Measurements from ENCODE around the gene ATP12A. TPM values are rescaled to one million over a fixed set of nuclear protein-coding genes. Genes with fewer than 3 reads are reported as not detected.
"Not testable (repeated sequence)": the region's sequence is repeated elsewhere in the genome, so short reads cannot be mapped to it uniquely, and the experiment has no call there.

ATP12A gene
- total RNA-seq, 1 experiment from 2014 or later = 0.10 TPM

DNA sequence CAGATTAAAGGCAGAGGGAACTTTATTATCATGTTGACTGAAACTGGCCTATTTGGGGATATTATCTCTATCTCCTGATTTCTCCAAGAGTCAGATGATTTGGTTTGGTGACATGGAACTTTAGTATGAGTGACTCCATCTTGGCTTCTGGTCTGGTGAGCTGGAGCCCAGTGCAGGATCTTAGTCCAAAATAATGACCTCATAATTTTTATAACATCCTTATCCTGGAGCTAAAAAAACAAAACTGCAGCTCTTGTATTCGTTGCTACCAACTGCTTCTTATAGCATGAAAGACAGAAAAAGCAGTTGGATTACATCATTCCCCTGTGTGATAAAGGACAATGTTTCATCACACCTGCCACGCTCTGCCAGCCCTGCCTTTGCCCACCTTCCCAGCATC is 44.5 kb downstream of the ATP12A start:
- no peak for DNase-seq (ENCODE audit: extremely low read depth, low read depth)

- DNase-seq (ENCODE audit: extremely low read depth, low read depth) = no peak
These were observed 45.2 kb downstream of the ATP12A start for GRCh38 chr13:24725379-24725778.

- DNase-seq (ENCODE audit: extremely low read depth, low read depth) = peak; percentile 77
These were observed 47.8 kb downstream of the ATP12A start for GRCh38 chr13:24727731-24728601.

DNA sequence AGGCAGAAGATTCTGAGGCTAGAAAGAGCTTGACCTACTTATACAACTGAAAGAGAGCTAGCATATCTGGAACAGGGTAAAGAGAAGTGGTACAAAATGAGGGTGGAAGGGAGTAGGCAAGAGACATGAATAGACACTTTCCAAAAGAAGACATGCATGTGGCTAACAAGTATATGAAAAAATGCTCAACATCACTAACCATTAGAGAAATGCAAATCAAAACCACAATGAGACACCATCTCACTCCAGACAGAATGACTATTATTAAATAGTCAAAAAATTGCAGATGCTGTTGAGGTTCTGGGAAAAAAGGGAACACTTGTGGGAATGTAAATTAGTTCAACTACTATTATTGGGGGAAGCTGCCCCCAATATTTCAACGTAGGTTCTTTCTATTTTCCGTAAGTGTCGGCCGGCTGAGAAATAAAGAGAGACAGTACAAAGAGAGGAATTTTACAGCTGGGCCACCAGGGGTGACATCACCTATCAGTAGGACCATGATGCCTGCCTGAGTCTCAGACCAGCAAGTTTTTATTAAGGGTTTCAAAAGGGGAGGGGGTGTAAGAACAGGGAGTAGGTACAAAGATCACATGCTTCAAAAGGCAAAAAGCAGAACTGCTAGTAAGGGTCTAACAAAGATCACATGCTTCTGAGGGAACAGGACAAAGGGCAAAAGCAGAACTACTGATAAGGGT is 50.8 kb downstream of the ATP12A start:
- DNase-seq (ENCODE audit: extremely low read depth, low read depth) = not testable (repeated sequence)

- DNase-seq (ENCODE audit: extremely low read depth, low read depth) = no peak
These were observed 54.7 kb downstream of the ATP12A start for GRCh38 chr13:24734950-24735349.

GRCh38 chr13:24737042-24737441 is 56.8 kb downstream of the ATP12A start:
- DNase-seq (ENCODE audit: extremely low read depth, low read depth) = no peak

DNA sequence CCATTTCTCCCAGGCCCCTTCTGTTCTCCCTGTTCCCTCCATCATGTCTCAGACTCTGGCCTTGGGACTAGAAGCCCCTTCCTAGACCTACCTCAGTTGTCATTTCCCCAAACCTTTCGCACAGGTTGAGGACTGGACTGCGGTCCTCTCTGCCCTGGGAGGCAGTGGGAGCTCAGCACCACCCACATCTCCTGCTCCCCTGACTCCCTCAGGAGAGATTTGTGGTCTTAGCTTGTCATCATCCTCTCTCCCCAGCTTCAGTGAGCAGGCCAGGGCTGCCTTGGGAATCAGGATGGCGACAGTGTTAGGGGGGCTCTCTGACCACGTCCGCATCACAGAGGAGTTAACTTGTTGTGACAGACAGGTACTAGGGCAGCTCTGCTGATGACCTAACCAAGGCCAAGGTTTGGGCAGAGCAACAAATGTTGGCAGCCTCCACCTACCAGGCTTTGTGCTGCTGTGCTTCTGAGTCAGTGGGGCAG is 58.2 kb downstream of the ATP12A start:
- no peak for DNase-seq (ENCODE audit: extremely low read depth, low read depth)

- DNase-seq (ENCODE audit: extremely low read depth, low read depth) = no peak
These were observed 60.0 kb downstream of the ATP12A start for GRCh38 chr13:24740014-24740890.

GRCh38 chr13:24741016-24741662 is 60.9 kb downstream of the ATP12A start:
- DNase-seq (ENCODE audit: extremely low read depth, low read depth) = no peak

DNA sequence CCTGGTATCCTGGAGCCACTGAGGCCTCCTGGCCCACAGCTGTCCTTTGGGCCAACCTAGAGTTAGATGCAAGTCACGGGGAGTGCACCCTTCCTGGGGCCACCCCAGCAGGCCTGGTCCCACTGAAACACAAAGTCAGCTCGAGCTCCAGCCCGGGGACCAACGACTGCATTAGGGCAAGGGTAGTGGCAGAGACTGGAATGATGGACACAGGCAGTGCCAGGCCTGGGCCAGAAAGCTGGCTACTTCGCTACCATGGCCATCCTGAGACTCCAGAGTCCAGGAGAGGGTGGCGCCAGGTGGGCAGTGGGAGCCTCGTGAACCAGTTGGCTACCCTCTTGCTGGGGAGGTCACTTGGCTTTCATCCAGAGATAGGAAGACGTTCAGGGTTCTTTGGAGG is 61.6 kb downstream of the ATP12A start:
- DNase-seq (ENCODE audit: extremely low read depth, low read depth) = no peak

DNA sequence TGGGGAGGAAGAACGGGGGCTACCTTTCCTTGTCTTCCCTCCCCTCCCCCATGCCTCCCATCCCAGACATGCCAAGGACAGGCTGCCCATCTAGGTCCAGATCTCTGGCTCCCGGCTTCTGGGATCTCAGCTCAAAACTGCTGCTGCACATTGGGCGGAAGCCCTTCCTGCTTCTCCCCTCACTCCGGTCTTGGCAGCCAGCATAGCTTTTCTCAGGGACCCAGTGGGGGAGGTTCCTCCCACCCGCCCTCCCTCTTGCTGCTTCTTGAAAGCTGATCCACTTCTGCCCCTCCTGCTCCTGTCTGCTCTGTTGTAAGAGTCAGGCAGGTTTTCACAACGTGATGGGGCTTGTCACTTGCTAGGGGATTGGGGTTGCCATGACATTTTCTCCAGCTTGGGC is 62.1 kb downstream of the ATP12A start:
- no peak for DNase-seq (ENCODE audit: extremely low read depth, low read depth)

DNA sequence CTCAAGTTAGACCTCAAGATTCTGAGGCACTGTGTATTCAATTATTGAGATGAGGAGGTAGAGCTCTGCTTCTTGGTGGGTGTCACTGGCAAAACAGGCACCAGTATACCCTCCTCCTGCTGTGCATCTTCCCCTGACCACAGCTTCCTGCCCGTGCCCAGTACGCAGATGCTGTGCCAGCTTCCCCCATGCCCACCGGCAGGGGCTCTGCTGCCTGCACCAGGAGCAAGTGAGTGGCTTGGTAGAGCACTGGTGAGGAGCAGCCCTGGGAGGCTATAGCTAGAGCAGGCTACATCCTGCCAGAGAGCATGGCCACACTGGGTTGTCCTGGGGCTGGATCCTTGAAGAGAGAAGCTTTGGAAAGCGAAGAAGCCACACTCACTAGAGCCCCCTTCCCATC is 62.8 kb downstream of the ATP12A start:
- no peak for DNase-seq (ENCODE audit: extremely low read depth, low read depth)

GRCh38 chr13:24744247-24744646 is 64.0 kb downstream of the ATP12A start:
- DNase-seq (ENCODE audit: extremely low read depth, low read depth) = no peak

- DNase-seq (ENCODE audit: extremely low read depth, low read depth) = no peak
These were observed 65.3 kb downstream of the ATP12A start for GRCh38 chr13:24745516-24745860.

DNA sequence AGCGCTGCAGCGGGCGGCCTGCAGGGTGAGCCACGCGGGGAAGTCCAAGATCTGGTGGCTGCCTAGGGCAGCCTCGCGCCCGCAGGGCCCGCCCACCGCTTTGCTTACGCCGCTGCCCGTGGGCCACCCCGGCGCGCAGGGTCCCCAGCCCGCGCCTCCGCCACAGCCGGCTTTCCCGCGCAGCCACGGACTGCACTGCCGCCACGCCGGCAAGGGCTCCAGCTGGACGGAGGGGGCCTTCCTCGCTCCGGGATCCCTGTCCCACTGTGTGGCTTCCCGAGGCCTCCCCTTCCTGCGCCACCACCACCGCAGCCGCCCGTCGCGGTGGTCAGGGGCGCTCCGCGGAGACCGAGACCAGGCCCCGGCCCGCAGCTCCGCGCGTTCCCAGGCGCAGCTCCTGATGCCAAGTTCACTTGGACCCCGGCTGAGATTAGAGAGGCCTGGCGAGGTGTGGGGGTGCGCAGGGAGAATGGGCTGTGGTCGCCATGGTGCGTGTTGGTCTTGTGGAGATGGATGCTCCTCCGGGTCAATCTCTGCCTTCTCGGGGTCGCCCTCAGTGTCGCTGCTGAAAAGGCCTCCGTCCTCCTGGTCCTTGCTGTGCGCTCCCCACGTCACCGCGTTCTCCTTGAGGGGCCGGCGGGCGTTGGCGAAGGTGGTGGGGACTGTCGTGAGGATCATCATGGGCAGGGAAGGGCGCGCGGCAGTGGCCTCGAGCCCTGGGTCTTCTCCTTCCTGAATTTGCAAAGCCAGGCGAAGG is 65.8 kb downstream of the ATP12A start:
- DNase-seq (ENCODE audit: extremely low read depth, low read depth) = no peak

DNA sequence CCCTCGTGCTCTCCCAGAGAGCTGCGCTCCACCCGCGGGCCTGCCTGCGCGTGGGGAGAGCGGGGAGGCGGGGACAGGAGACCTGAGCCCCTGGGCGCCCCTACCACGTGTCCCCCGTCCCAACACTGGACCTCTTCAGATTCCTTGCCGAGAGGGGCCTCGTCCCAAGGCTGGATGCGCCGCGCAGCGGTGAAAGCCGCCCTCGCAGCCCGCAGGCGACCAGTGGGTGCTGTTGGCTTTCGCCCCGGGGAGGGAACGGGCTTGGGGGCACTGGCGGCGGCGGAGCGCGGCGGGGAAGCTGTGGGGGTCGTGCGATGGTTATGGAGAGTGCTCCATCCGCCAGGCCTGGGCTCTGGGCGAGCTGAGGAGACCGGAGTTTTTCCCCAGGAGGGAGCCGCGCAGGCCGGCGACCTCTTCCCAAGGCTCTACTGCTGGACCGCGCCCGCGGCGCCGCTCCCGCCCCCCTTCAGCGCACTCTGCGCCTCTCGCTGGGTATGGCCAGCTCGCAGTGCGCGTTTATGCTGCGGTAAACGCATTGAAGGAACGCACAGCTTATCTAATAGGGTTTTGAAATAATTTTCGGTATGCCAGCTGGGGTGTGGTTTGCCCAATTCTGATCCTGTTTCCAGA is 66.5 kb downstream of the ATP12A start:
- no peak for DNase-seq (ENCODE audit: extremely low read depth, low read depth)

DNA sequence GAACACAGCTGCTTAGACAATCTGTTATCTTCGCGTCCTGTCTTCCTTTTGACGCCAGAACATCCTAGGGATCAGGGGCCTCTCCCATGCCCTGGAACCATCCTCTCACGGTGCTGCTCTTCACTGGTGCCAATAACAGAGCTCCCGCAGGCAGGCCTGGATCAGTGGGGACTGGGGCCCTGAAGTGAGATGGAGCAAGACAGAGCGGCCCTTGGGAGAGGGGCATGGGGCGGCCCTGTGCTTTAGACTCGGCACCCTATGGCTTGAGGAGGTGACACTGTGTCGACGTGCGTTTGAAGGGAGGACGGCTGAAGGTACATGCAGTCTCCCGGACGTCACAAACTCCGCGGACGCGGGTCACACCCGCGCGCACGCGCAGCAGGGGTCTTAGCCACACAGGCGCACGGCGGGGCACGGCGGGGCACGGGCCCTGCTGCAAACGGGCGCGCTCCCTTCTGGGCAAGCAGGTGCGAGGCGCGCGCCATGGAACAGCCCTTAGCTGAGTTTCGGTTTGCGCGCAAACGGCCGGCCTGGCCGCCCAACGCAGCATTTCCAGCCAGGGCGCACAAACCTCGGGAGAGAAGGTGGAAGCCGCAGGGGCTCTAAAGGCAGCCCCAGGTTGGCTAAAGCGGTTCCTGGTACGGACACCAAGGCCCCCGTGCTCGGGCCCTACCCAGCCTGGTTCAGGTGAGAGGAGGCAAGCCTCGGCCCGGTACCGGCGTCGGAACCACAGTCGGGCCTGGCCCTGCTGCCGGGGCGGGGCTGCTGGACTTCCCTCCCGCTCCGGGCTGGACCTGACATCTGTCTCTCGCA is 67.2 kb downstream of the ATP12A start:
- no peak for DNase-seq (ENCODE audit: extremely low read depth, low read depth)

GRCh38 chr13:24748061-24748400 is 67.8 kb downstream of the ATP12A start:
- DNase-seq (ENCODE audit: extremely low read depth, low read depth) = no peak

GRCh38 chr13:24759197-24759596 is 79.0 kb downstream of the ATP12A start:
- DNase-seq (ENCODE audit: extremely low read depth, low read depth) = no peak

All from NCI-H460 (cell line).